AG09319 (cell line): Measurements from ENCODE around the gene C21orf58.
A peak's percentile ranks its signal among the peaks of the same experiment; 100 is the strongest.
"Not testable (repeated sequence)": the region's sequence is repeated elsewhere in the genome, so short reads cannot be mapped to it uniquely, and the experiment has no call there.

Experiments
- DNase-seq: peaks from one replicate; pipeline ENCODE4 v3.0.0-alpha.2; 2010; ENCODE audit warnings: low read depth; ENCODE audit errors: extremely low read depth
- TF ChIP-seq, protein P1 (sequence below): IDR thresholded peaks from 2 replicates; pipeline ENCODE4 v1.5.1; 2011; ENCODE audit warnings: low read depth, mild to moderate bottlenecking, inconsistent platforms, low read length, moderate library complexity

Gene C21orf58

DNA sequence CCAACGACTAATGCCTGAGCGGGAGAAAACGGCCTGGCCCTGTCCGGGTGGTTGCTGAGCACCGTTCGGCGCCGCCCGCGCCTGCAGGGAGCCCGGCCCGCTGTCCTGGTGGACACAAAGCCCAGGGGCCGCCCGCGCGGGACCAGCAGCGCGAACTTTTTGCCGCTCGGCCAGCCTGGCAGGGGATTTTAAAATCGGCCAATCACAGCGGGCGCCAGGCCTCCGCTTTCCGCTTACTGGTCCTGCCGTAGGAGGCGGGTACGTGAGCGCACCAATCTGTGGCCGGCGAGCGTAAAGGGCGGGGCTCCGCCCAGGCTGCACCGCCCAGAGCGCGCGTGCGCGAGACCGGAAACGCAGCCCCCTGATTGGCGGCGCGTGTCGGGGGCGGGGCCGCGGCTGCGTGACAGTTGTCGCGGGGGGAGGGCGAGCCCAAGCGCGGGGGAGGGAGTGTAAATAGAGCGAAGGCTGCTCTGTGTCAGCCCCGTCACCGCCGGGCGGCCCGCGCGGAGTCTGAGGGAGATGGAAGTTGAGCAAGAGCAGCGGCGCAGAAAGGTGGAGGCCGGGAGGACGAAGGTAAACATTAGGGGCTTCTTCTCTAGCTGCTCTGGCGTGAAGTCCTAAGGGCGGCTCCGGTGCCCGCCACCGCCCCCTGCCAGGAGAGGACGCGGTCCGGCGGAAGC lies at the start of gene C21orf58, which contains the start of gene PCNT:
Gene C21orf58, minus strand, starts transcription at position 161 of the 680 bp plus-strand sequence. CDS start 1,132 bp downstream, outside the sequence.
Gene PCNT, plus strand, starts transcription at position 447 of the 680 bp plus-strand sequence. Its CDS starts 73 bp downstream, at position 520.
- peak; percentile 96 for DNase-seq
- TF ChIP-seq, protein P1, sequence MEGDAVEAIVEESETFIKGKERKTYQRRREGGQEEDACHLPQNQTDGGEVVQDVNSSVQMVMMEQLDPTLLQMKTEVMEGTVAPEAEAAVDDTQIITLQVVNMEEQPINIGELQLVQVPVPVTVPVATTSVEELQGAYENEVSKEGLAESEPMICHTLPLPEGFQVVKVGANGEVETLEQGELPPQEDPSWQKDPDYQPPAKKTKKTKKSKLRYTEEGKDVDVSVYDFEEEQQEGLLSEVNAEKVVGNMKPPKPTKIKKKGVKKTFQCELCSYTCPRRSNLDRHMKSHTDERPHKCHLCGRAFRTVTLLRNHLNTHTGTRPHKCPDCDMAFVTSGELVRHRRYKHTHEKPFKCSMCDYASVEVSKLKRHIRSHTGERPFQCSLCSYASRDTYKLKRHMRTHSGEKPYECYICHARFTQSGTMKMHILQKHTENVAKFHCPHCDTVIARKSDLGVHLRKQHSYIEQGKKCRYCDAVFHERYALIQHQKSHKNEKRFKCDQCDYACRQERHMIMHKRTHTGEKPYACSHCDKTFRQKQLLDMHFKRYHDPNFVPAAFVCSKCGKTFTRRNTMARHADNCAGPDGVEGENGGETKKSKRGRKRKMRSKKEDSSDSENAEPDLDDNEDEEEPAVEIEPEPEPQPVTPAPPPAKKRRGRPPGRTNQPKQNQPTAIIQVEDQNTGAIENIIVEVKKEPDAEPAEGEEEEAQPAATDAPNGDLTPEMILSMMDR = no peak

- DNase-seq = not testable (repeated sequence)
Measured at GRCh38 chr21:46372947-46373346, 49.3 kb upstream of the C21orf58 start.

DNA sequence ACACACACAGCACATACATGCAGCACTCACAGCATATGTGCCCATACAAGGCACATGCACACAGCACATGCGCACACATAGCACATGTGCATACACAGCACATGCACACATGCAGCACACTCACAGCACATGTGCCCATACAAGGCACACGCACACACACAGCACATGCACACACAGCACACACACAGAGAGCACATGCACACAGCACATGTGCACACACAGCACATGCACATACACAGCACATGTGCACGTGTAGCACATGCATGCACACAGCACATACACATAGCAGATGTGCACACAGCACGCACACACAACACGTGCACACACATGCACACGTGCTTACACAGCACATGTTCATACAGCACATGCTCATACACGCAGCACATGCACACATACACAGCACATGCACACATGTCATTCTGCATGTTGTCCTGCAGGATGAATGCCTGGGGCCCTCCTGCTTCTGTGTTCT lies 48.4 kb upstream of the C21orf58 start:
- TF ChIP-seq, protein P1 = no peak
- no peak for DNase-seq

DNA sequence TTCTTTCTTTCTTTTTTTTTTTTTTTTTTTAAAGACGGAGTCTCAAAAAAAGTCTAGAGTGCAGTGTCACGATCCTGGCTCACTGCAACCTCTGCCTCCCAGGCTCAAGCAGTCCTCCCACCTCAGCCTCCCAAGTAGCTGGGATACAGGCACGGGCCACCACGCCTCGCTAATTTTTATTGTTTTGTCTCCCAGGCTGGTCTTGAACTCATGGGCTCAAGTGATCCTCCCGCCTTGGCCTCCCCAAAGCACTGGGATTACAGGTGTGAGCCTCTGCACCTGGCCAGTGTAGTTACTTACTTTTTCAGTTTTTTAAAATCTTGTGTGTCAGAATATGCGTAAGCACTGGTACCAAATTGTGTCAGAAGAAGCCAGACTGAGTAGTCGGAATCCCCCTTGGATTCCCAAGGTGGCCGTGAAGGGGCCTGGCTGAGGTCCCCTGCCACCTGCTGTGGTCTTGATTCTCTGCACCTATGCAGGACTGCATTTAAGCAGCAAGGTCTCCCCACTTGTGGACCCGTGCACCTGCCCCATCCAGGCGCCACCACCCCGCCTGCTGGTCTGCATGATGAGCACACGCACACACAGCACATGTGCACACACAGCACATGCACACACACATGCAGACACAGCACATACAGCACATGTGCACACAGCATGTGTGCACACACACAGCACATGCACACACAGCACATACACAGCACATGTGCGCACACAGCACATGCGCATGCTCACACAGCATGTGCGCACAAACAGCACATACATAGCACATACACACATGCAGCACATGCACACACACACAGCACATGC lies 47.7 kb upstream of the C21orf58 start:
- TF ChIP-seq, protein P1 = no peak
- no peak for DNase-seq

DNA sequence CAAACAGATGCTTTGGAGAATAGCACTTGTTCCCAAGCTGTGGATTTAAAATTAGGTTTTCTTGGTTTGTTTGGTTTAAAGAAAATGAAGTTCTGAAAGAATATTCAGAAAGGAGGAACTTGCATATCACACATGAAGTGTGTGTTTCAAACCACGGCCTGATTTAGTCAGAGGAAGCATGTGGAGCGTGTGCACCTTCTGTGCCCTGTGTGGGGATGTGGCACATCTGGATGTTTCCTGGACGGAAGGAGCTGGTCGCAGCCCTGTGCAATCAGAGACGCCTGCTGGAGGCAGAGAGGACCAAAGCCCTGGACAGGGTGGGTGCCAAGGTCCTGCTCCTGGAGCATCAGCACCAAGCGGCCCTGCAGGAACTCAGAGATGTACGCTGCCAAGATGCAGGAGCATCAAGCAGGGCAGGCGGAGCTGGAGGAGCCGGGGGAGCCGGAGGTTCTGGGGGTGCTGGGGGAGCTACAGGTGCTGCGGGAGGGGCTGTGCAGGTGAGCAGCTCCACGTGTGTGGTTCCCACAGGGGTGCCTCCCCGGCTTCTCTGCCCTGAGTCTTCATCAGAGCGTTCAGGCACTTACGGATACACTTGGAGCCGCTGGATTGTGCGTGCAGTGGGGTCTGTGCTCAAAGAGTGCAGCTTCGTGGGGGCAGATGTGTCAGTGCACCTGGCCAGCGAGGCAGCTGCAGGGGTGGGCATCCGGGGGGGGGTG lies 46.0 kb upstream of the C21orf58 start:
- TF ChIP-seq, protein P1 = no peak
- DNase-seq = no peak

DNA sequence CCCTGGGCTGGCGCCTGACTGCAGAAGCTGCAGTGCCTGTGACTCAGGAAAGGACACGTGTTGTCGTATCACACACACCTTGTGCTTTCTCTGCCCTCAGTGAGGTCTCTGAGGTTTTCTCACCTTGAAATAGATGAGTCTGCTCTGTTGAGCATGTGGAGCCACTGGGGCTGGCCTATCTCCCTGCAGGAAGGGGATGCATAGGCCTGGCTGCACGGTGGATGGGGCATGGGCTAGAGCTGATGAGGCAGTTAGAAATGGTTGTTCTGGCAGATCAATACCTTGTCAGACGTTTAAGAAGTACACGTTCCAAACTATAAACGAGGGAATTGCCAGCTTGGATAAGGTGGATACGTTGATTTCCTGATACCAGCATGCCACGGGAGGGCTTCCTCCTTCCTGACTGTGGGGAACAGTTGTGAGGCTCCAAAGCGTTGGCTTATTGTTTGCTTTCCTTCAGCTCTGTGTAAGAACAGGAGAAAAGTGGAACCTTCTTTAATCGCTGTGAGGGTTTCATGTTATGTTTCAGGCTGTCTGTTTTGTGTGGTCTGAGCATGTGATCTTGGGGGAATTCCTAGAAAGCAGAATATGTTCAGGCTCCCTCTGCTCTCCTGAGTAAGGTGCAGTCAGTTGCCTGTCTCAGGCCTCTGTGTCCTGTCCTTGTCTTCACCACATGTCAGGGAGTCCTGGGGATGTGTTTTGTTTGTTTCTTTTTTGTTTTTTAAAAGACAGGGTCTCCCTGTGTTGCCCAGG lies 45.0 kb upstream of the C21orf58 start:
- no peak for DNase-seq
- TF ChIP-seq, protein P1 = no peak

GRCh38 chr21:46366966-46367365 lies 43.3 kb upstream of the C21orf58 start:
- DNase-seq = no peak
- TF ChIP-seq, protein P1 = no peak
